ENCODE data around the gene ADGRV1. TPM values are rescaled to one million over a fixed set of nuclear protein-coding genes. Genes with fewer than 3 reads are reported as not detected.
A peak's percentile ranks its signal among the peaks of the same experiment; 100 is the strongest.

Gene ADGRV1
- total and polyA plus RNA-seq, 8 donors = 12.5 to 36.4 (median 16.9) TPM

- DNase-seq (no peak), ATAC-seq (no peak)
- Histone ChIP-seq H3K4me3 (no peak overlapping the region), H3K9me3 (no peaks in the 10 kb centered on the region), H3K36me3 (no peaks in the 10 kb centered on the region), H3K4me1 (peaks cover 0 to 13% of the 10 kb centered on the region in 2 donors), H3K27me3 (peaks cover 24 to 56% of the 10 kb centered on the region in 2 donors), H3K27ac (no peak overlapping the region)
- no peak for TF ChIP-seq CTCF (IDR thresholded peaks at IDR 0.05)
- intact Hi-C loops (cut with DNase I) = no loop called here
Measured at GRCh38 chr5:90561766-90562165, 3.2 kb downstream of the ADGRV1 start.

- H3K4me1 ChIP-seq = peaks cover 0 to 13% of the 10 kb centered on the region in 2 donors
- no peak overlapping the region for H3K4me3 ChIP-seq
- H3K9me3 ChIP-seq = no peaks in the 10 kb centered on the region
- TF ChIP-seq CTCF (IDR thresholded peaks at IDR 0.05) = no peak
- DNase-seq (peak in 1 of 4 donors; percentile 27), ATAC-seq (peak; percentile 4)
- H3K27ac ChIP-seq = no peak overlapping the region
- intact Hi-C loops (cut with DNase I) = no loop called here
- H3K27me3 ChIP-seq = peaks cover 19 to 50% of the 10 kb centered on the region in 2 donors
- H3K36me3 ChIP-seq = no peaks in the 10 kb centered on the region
Measured at GRCh38 chr5:90562341-90562740, 3.7 kb downstream of the ADGRV1 start.

- intact Hi-C loops (cut with DNase I) = no loop called here
- H3K27ac ChIP-seq = no peak overlapping the region
- no peak for TF ChIP-seq CTCF (IDR thresholded peaks at IDR 0.05)
- H3K27me3 ChIP-seq = peaks cover 19 to 43% of the 10 kb centered on the region in 2 donors
- DNase-seq (no peak), ATAC-seq (no peak)
- H3K4me3 ChIP-seq = no peak overlapping the region
- no peaks in the 10 kb centered on the region for H3K36me3 ChIP-seq
- no peaks in the 10 kb centered on the region for H3K9me3 ChIP-seq
- H3K4me1 ChIP-seq = peaks cover 0 to 12% of the 10 kb centered on the region in 2 donors
Measured at GRCh38 chr5:90563108-90563507, 4.5 kb downstream of the ADGRV1 start.

DNA sequence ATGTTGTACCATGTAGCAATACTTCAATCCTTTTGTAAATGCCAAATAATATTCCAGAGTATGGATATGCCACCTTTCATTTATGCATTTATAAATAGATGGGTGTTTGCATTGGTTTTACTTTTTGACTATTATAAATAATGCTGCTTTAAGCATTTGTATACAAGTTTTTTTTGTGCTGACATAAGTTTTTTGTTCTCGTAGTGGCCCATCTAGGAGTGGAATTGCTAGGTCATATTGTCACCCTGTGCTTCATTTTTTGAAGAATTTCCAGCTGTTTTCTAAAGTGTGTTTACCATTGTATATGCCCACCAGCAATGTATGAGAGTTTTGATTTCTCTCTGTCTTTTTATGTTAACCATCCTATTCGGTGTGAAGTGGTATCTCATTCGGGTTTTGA lies 6.9 kb downstream of the ADGRV1 start:
- peaks cover 0 to 19% of the 10 kb centered on the region in 2 donors for H3K27me3 ChIP-seq
- ATAC-seq = no peak

GRCh38 chr5:90569084-90569483 lies 10.5 kb downstream of the ADGRV1 start:
- no peaks in the 10 kb centered on the region for H3K27me3 ChIP-seq
- no peak overlapping the region for H3K4me3 ChIP-seq
- H3K4me1 ChIP-seq = no peaks in the 10 kb centered on the region
- no peak for TF ChIP-seq CTCF (IDR thresholded peaks at IDR 0.05)
- no peak overlapping the region for H3K27ac ChIP-seq
- intact Hi-C loops (cut with DNase I) = no loop called here
- no peak for ATAC-seq
- H3K9me3 ChIP-seq = peaks cover 0 to 10% of the 10 kb centered on the region in 2 donors
- DNase-seq = no peak
- H3K36me3 ChIP-seq = no peaks in the 10 kb centered on the region

More for the DNA sequence above, 6.9 kb downstream of the ADGRV1 start:
- no peak for DNase-seq
- Histone ChIP-seq H3K36me3 (no peaks in the 10 kb centered on the region), H3K4me1 (no peaks in the 10 kb centered on the region), H3K27ac (no peak overlapping the region), H3K4me3 (no peak overlapping the region), H3K9me3 (peaks cover 0 to 5% of the 10 kb centered on the region in 2 donors)
- intact Hi-C loops (cut with DNase I) = no loop called here
- no peak for TF ChIP-seq CTCF (IDR thresholded peaks at IDR 0.05)
